ENCODE results near the gene C12orf57. TPM values are rescaled to one million over a fixed set of nuclear protein-coding genes. Genes with fewer than 3 reads are reported as not detected.

The C12orf57 gene
- total RNA-seq, 2 donors from 2014 or later, result 89.7 to 106 TPM

GRCh38 chr12:6980075-6980474, 36.3 kb downstream of the C12orf57 start:
- Mint-ChIP-seq H3K36me3 (peaks cover 26% of the 10 kb centered on the region), H3K4me1 (ENCODE audit: low read depth in 2 of 2) (peaks cover 4 to 6% of the 10 kb centered on the region in 2 donors), H3K27ac (no peak overlapping the region), H3K27me3 (no peaks in the 10 kb centered on the region), H3K4me3 (no peak overlapping the region), H3K9me3 (no peaks in the 10 kb centered on the region)
- DNase-seq (ENCODE audit: low spot score), result no peak
- ATAC-seq, result no peak

GRCh38 chr12:6980740-6981139, 36.9 kb downstream of the C12orf57 start:
- Mint-ChIP-seq H3K9me3 (no peaks in the 10 kb centered on the region), H3K4me1 (ENCODE audit: low read depth in 2 of 2) (peaks cover 4 to 6% of the 10 kb centered on the region in 2 donors), H3K36me3 (peaks cover 20% of the 10 kb centered on the region), H3K27me3 (no peaks in the 10 kb centered on the region), H3K4me3 (no peak overlapping the region), H3K27ac (no peak overlapping the region)
- ATAC-seq (no peak), DNase-seq (ENCODE audit: low spot score) (no peak)

DNA sequence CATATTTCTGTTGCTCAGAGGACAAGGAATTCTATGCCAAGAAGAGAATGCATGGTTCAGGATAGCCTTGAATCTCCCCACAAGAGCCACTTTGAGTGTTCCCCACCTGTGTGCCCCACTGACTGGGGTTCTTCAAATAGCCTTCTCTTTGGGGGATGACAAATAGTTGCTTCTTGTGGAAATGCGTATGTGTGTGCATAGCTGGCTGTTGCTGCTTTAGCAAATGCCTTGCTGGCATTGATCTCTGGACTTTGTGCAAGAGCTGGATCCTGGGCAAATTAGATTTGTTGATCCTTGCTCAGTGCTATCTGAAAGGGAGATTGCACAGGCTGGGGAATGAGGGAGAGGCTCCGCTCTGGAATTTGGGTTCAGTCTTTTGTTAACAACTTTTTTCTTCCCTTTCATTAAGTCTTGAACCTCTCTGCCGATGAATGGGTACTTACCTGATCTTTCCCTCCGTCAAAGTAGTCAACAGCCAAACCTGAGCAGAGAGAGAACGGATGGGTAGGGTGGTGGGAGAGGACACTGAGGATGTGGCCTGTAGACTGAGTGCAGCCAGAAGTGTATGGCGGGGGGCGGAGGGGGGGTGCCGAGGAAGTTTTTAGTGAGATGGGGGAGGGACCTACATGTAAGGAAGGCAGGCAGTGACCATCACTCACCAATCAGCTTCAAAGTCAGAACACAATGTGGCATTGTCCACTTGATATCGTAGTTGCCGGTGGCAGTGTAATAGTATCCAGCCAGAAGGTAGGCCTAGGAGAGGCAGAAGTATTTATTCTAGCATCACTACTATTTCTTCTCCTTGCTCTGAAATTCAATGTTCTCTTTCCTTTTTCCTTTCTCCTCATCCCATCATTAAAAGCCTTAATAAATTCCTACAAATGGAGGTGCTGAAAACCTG, 37.6 kb downstream of the C12orf57 start:
- H3K4me3 Mint-ChIP-seq, result no peak overlapping the region
- H3K4me1 Mint-ChIP-seq (ENCODE audit: low read depth in 2 of 2), result peaks cover 4 to 6% of the 10 kb centered on the region in 2 donors
- no peak overlapping the region for H3K27ac Mint-ChIP-seq
- H3K36me3 Mint-ChIP-seq, result peaks cover 15% of the 10 kb centered on the region
- DNase-seq (ENCODE audit: low spot score) (no peak), ATAC-seq (no peak)
- H3K9me3 Mint-ChIP-seq, result no peaks in the 10 kb centered on the region
- no peaks in the 10 kb centered on the region for H3K27me3 Mint-ChIP-seq

DNA sequence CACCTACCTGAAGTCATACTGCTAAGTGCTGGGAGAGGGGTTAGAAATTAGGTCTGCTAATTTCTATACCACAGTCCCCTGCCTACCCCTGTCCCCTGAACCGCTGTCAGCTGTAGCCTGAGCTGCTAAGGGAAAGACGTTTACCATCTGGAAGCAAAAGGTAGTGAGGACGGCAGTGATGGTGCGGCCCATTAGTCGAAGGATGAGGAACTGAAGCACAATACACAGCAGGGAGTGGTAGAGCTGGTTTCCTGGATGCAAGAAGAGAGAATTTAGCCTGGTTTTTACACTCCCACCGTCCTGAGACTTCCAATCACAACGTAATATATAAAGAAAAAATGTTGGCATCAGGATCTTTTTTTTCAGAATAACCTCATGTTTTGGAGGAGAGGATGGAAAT, 38.7 kb downstream of the C12orf57 start:
- ATAC-seq (no peak), DNase-seq (ENCODE audit: low spot score) (no peak)
- Mint-ChIP-seq H3K36me3 (peaks cover 7% of the 10 kb centered on the region), H3K4me1 (ENCODE audit: low read depth in 2 of 2) (peaks cover 4% of the 10 kb centered on the region in 2 donors), H3K27ac (no peak overlapping the region), H3K27me3 (no peaks in the 10 kb centered on the region), H3K4me3 (no peak overlapping the region), H3K9me3 (no peaks in the 10 kb centered on the region)

GRCh38 chr12:6987956-6988553, 44.2 kb downstream of the C12orf57 start:
- DNase-seq (ENCODE audit: low spot score) (no peak), ATAC-seq (no peak)
- Mint-ChIP-seq H3K4me3 (no peak overlapping the region), H3K4me1 (ENCODE audit: low read depth in 2 of 2) (no peaks in the 10 kb centered on the region), H3K27ac (no peak overlapping the region), H3K9me3 (no peaks in the 10 kb centered on the region), H3K36me3 (peaks cover 10% of the 10 kb centered on the region), H3K27me3 (no peaks in the 10 kb centered on the region)

Other genes starting within 250 kb of the C12orf57 start
- under 1 TPM in 1 of 2 donors, not detected in 1; 0.17 TPM for gene PIANP, start 243.2 kb upstream of the C12orf57 start, total RNA-seq
- gene COPS7A, start 220.0 kb upstream of the C12orf57 start, total RNA-seq, result 10 to 100 TPM; 49.6 to 60.6 TPM
- gene MLF2, start 190.9 kb upstream of the C12orf57 start, total RNA-seq, result 100 to 1,000 TPM in 1 of 2 donors, 10 to 100 TPM in 1; 98.3 to 124 TPM
- gene PTMS, start 177.7 kb upstream of the C12orf57 start, total RNA-seq, result 10 to 100 TPM; 50.4 to 93.8 TPM
- gene LAG3, start 171.5 kb upstream of the C12orf57 start, total RNA-seq, result 100 to 1,000 TPM in 1 of 2 donors, 10 to 100 TPM in 1; 78.2 to 365 TPM
- gene CD4, start 154.5 kb upstream of the C12orf57 start, total RNA-seq, result 1 to 10 TPM in 1 of 2 donors, under 1 TPM in 1; 0.43 to 5.4 TPM
- not detected for gene GPR162, start 122.2 kb upstream of the C12orf57 start, total RNA-seq
- 1 to 10 TPM in 1 of 2 donors, not detected in 1; 1.3 TPM for gene P3H3, start 115.6 kb upstream of the C12orf57 start, total RNA-seq
- gene GNB3, start 103.1 kb upstream of the C12orf57 start, total RNA-seq, result not detected
- gene CDCA3, start 92.7 kb upstream of the C12orf57 start, total RNA-seq, result 100 to 1,000 TPM in 1 of 2 donors, 10 to 100 TPM in 1; 40.7 to 105 TPM
- 100 to 1,000 TPM in 1 of 2 donors, 10 to 100 TPM in 1; 91.7 to 105 TPM for gene USP5, start 91.9 kb upstream of the C12orf57 start, total RNA-seq
- 1,000 to 10,000 TPM; 1,157 to 1,903 TPM for gene TPI1, start 76.5 kb upstream of the C12orf57 start, total RNA-seq
- 1 to 10 TPM; 6.0 to 6.9 TPM for gene SPSB2, start 70.7 kb upstream of the C12orf57 start, total RNA-seq
- 1 to 10 TPM; 3.2 to 7.1 TPM for gene LRRC23, start 39.2 kb upstream of the C12orf57 start, total RNA-seq
- gene ENO2, start 29.4 kb upstream of the C12orf57 start, total RNA-seq, result 100 to 1,000 TPM; 151 to 158 TPM
- 10 to 100 TPM; 36.5 to 62.2 TPM for gene ATN1, start 16.1 kb upstream of the C12orf57 start, total RNA-seq
- gene RNU7-1, start 206 bp upstream of the C12orf57 start, total RNA-seq, result not detected
- gene PTPN6, start 7.3 kb downstream of the C12orf57 start, total RNA-seq, result 100 to 1,000 TPM in 1 of 2 donors, 10 to 100 TPM in 1; 71.6 to 131 TPM
- gene PHB2, start 26.6 kb downstream of the C12orf57 start, total RNA-seq, result 100 to 1,000 TPM; 227 to 350 TPM
- gene EMG1, start 26.9 kb downstream of the C12orf57 start, total RNA-seq, result 100 to 1,000 TPM in 1 of 2 donors, 10 to 100 TPM in 1; 74.9 to 141 TPM
- 10 to 100 TPM; 25.4 to 31.9 TPM for gene LPCAT3, start 74.5 kb downstream of the C12orf57 start, total RNA-seq
- 1 to 10 TPM; 1.3 to 4.3 TPM for gene C1S, start 116.7 kb downstream of the C12orf57 start, total RNA-seq
- 1 to 10 TPM; 1.6 to 1.7 TPM for gene C1R, start 148.4 kb downstream of the C12orf57 start, total RNA-seq
- 10 to 100 TPM; 24.8 to 29.1 TPM for gene C1RL, start 165.2 kb downstream of the C12orf57 start, total RNA-seq
- gene RBP5, start 184.9 kb downstream of the C12orf57 start, total RNA-seq, result not detected
- gene CLSTN3, start 186.3 kb downstream of the C12orf57 start, total RNA-seq, result 10 to 100 TPM; 36.3 to 40.0 TPM
- 10 to 100 TPM; 24.0 to 42.8 TPM for gene PEX5, start 245.7 kb downstream of the C12orf57 start, total RNA-seq

Data from natural killer cell treated with Interleukin-12 subunit alpha and Interleukin-12 subunit beta and Interleukin-15 and Interleukin-18, amount 100 ng/mL, for 72 hours (primary cell).